IMR-90 (cell line): ENCODE measurements around the gene BCL2. TPM values are rescaled to one million over a fixed set of nuclear protein-coding genes. Genes with fewer than 3 reads are reported as not detected.

Experiments
- ATAC-seq: fragments of 200-7000 bp; cut with Tn5 transposase; 2 replicates; pipeline ENCODE4 v1.9.1; 2020; ENCODE audit warnings: low read depth, mild to moderate bottlenecking, moderate library complexity
- BruUV-seq: library from RNA; stranded (reverse); fragments of 400-500 nt; replicated peaks from 2 replicates; lab custom pipeline; 2021; lab: Mats Ljungman, UMichigan
- CTCF ChIA-PET: fragments of 300-600 bp; formaldehyde crosslinking; extraction: SDS; loops from one replicate; lab custom pipeline; 2021; ENCODE audit warnings: antibody characterized with exemption; lab: Yijun Ruan, JAX
- POLR2A ChIA-PET: fragments of 300-600 bp; sonication (Branson Sonifier 250); formaldehyde crosslinking; loops from one replicate; lab custom pipeline; 2022; ENCODE audit warnings: antibody characterized with exemption; ENCODE audit not compliant: unreplicated experiment; lab: Charles Lee
- DNase-seq: peaks from one replicate; pipeline ENCODE4 v3.0.0; 2013
- H2AFZ ChIP-seq: replicated peaks from 2 replicates; pipeline ENCODE3; 2013; ENCODE audit warnings: low read length, mild to moderate bottlenecking; ENCODE audit not compliant: poor library complexity
- H2AK5ac ChIP-seq: 2 replicates; pipeline ENCODE4 v1.6.1; 2013; ENCODE audit warnings: low read depth, low read length, inconsistent platforms
- H2AK9ac ChIP-seq: replicated peaks from 2 replicates; pipeline ENCODE3; 2013; ENCODE audit warnings: mild to moderate bottlenecking, low read depth, low read length, moderate library complexity; ENCODE audit not compliant: poor library complexity
- H2BK120ac ChIP-seq: 2 replicates; pipeline ENCODE4 v1.6.1; 2013; ENCODE audit warnings: low read depth, low read length, inconsistent platforms
- H2BK15ac ChIP-seq: 3 replicates; pipeline ENCODE4 v1.6.1; 2013; ENCODE audit warnings: low read depth, low read length, inconsistent platforms
- H2BK20ac ChIP-seq: 2 replicates; pipeline ENCODE4 v1.6.1; 2013; ENCODE audit warnings: low read depth, mild to moderate bottlenecking, inconsistent platforms, low read length, moderate library complexity
- H2BK5ac ChIP-seq: 2 replicates; pipeline ENCODE4 v1.6.1; 2013; ENCODE audit warnings: mild to moderate bottlenecking, low read depth, low read length, inconsistent platforms; ENCODE audit not compliant: poor library complexity, severe bottlenecking
- H3K14ac ChIP-seq: replicated peaks from 2 replicates; pipeline ENCODE4 v1.6.1; 2013; ENCODE audit warnings: low read depth, low read length, inconsistent platforms
- H3K18ac ChIP-seq: 2 replicates; pipeline ENCODE4 v1.6.1; 2013; ENCODE audit warnings: low read depth, low read length, control low read depth
- H3K23ac ChIP-seq: 2 replicates; pipeline ENCODE4 v1.6.1; 2013; ENCODE audit warnings: low read depth, low read length, inconsistent platforms
- H3K27ac ChIP-seq: 2 replicates; pipeline ENCODE4 v1.5.1; 2013; ENCODE audit warnings: mild to moderate bottlenecking, control low read depth, low read length; ENCODE audit not compliant: insufficient read depth
- H3K27me3 ChIP-seq: 2 replicates; pipeline ENCODE4 v1.6.1; 2013; ENCODE audit warnings: low read length; ENCODE audit not compliant: control insufficient read depth, insufficient read depth
- H3K36me3 ChIP-seq: 2 replicates; pipeline ENCODE4 v1.6.1; 2013; ENCODE audit warnings: low read length, mixed read lengths; ENCODE audit not compliant: control insufficient read depth, insufficient read depth
- H3K4ac ChIP-seq: 2 replicates; pipeline ENCODE4 v1.6.1; 2013; ENCODE audit warnings: low read depth, low read length, inconsistent platforms
- H3K4me1 ChIP-seq: 2 replicates; pipeline ENCODE4 v1.6.1; 2013; ENCODE audit warnings: low read length, mixed read lengths; ENCODE audit not compliant: control insufficient read depth, insufficient read depth
- H3K4me2 ChIP-seq: 2 replicates; pipeline ENCODE4 v1.6.1; 2013; ENCODE audit warnings: low read depth, mild to moderate bottlenecking, control low read depth, low read length, moderate library complexity
- H3K4me3 ChIP-seq: 2 replicates; pipeline ENCODE4 v1.5.1; 2013; ENCODE audit warnings: low read depth, mild to moderate bottlenecking, control low read depth, low read length, moderate library complexity; ENCODE audit not compliant: insufficient read depth
- H3K56ac ChIP-seq: 2 replicates; pipeline ENCODE4 v1.6.1; 2013; ENCODE audit warnings: low read length, inconsistent platforms; ENCODE audit not compliant: insufficient read depth; ENCODE audit errors: extremely low read depth
- H3K79me1 ChIP-seq, 2 experiments: 2 replicates each; pipeline ENCODE4 v1.6.1; 2013; ENCODE audit warnings: low read length in 2 of 2, inconsistent platforms in 1 of 2, low read depth in 1 of 2
- H3K9ac ChIP-seq: 2 replicates; pipeline ENCODE4 v1.6.1; 2013; ENCODE audit warnings: low read depth, low read length, control low read depth
- H3K9me1 ChIP-seq: 2 replicates; pipeline ENCODE4 v1.6.1; 2013; ENCODE audit warnings: low read length, inconsistent platforms; ENCODE audit not compliant: insufficient read depth
- H3K9me3 ChIP-seq: 2 replicates; pipeline ENCODE4 v1.6.1; 2013; ENCODE audit warnings: low read length; ENCODE audit not compliant: control insufficient read depth, insufficient read depth
- H4K20me1 ChIP-seq: 2 replicates; pipeline ENCODE4 v1.6.1; 2013; ENCODE audit warnings: low read length, inconsistent platforms; ENCODE audit not compliant: insufficient read depth
- H4K5ac ChIP-seq: 2 replicates; pipeline ENCODE4 v1.6.1; 2013; ENCODE audit warnings: mild to moderate bottlenecking, low read depth, low read length, control low read depth
- H4K8ac ChIP-seq, 2 experiments: 2 replicates each; pipeline ENCODE4 v1.6.1; 2013; ENCODE audit warnings: low read depth in 2 of 2, low read length in 2 of 2, control low read depth in 1 of 2, inconsistent platforms in 1 of 2
- H4K91ac ChIP-seq: 2 replicates; pipeline ENCODE4 v1.6.1; 2013; ENCODE audit warnings: low read depth, low read length, inconsistent platforms; ENCODE audit not compliant: insufficient read depth
- BHLHE40 ChIP-seq: fragments of 150-350 bp; IDR thresholded peaks from 2 replicates; pipeline ENCODE4 v1.6.1; 2016; ENCODE audit warnings: mild to moderate bottlenecking, low read depth, low read length
- CEBPB ChIP-seq: IDR thresholded peaks from 2 replicates; pipeline ENCODE4 v1.6.1; 2012; ENCODE audit warnings: low read depth, low read length, improper control_type of control experiment
- CHD1 ChIP-seq: IDR thresholded peaks from 2 replicates; pipeline ENCODE4 v1.6.1; 2012; ENCODE audit warnings: low read depth, low read length, improper control_type of control experiment
- CTCF ChIP-seq: conservative IDR thresholded peaks from 2 replicates; pipeline ENCODE4 v1.5.1; 2012; ENCODE audit warnings: mild to moderate bottlenecking, low read depth, low read length, improper control_type of control experiment
- ELK1 ChIP-seq: fragments of 150-350 bp; IDR thresholded peaks from 2 replicates; pipeline ENCODE4 v1.6.1; 2016; ENCODE audit warnings: low read depth, mild to moderate bottlenecking, low read length, moderate library complexity, borderline replicate concordance
- FOS ChIP-seq: fragments of 150-350 bp; IDR thresholded peaks from 2 replicates; pipeline ENCODE4 v1.6.1; 2016; ENCODE audit warnings: low read depth, low read length
- MAFK ChIP-seq: IDR thresholded peaks from 2 replicates; pipeline ENCODE4 v1.6.1; 2012; ENCODE audit warnings: low read depth, low read length, improper control_type of control experiment
- MAZ ChIP-seq: IDR thresholded peaks from 2 replicates; pipeline ENCODE4 v1.6.1; 2012; ENCODE audit warnings: low read depth, mild to moderate bottlenecking, low read length, improper control_type of control experiment, moderate library complexity, borderline replicate concordance
- MXI1 ChIP-seq: IDR thresholded peaks from 2 replicates; pipeline ENCODE4 v1.6.1; 2012; ENCODE audit warnings: low read depth, mild to moderate bottlenecking, low read length, moderate library complexity, borderline replicate concordance
- NFE2L2 ChIP-seq: fragments of 150-350 bp; IDR thresholded peaks from 2 replicates; pipeline ENCODE4 v1.6.1; 2016; ENCODE audit warnings: low read depth, mild to moderate bottlenecking, low read length
- POLR2A ChIP-seq: IDR thresholded peaks from 2 replicates; pipeline ENCODE4 v1.6.1; 2012; ENCODE audit warnings: mild to moderate bottlenecking, low read depth, low read length
- RAD21 ChIP-seq: IDR thresholded peaks from 2 replicates; pipeline ENCODE4 v1.6.1; 2012; ENCODE audit warnings: low read length, improper control_type of control experiment
- RCOR1 ChIP-seq: IDR thresholded peaks from 2 replicates; pipeline ENCODE4 v1.6.1; 2012; ENCODE audit warnings: mild to moderate bottlenecking, low read length, improper control_type of control experiment; ENCODE audit not compliant: insufficient replicate concordance
- RFX5 ChIP-seq: IDR thresholded peaks from 2 replicates; pipeline ENCODE4 v1.8.0; 2012; ENCODE audit warnings: low read depth, mild to moderate bottlenecking, low read length, moderate library complexity
- SMC3 ChIP-seq: fragments of 150-350 bp; IDR thresholded peaks from 2 replicates; pipeline ENCODE4 v1.6.1; 2016; ENCODE audit warnings: low read depth, mild to moderate bottlenecking, antibody characterized with exemption, low read length, moderate library complexity
- USF2 ChIP-seq: fragments of 150-350 bp; IDR thresholded peaks from 2 replicates; pipeline ENCODE4 v1.6.1; 2017; ENCODE audit warnings: mild to moderate bottlenecking, antibody characterized with exemption, low read length, low read depth
- WGBS, 2 experiments: methylation state at CpG; one replicate each; pipeline versions ENCODE4 v1.1.5 to v1.1.7; 2013; ENCODE audit warnings: missing lambda C conversion rate in 2 of 2; ENCODE audit not compliant: insufficient read length in 1 of 2; ENCODE audit errors: extremely low coverage in 2 of 2; 5-methylcytosine and 5-hydroxymethylcytosine counted together
- dilution Hi-C: fragments of 300-500 bp; cut with HindIII; formaldehyde crosslinking; loops from one replicate; pipeline ENCODE4 v1.14.3; 2018; ENCODE audit warnings: low sequenced_read_pairs; ENCODE audit not compliant: unreplicated experiment
- in situ Hi-C: fragments of 300-500 bp; cut with MboI; formaldehyde crosslinking; loops from 3 replicates; pipeline ENCODE4 v1.14.3; 2019; ENCODE audit warnings: low sequenced_read_pairs, inconsistent platforms, mixed read lengths
- intact Hi-C: fragments of 100-400 bp; cut with micrococcal nuclease; formaldehyde crosslinking; loops from 2 replicates; pipeline ENCODE4 v1.10.0; 2022
- polyA plus RNA-seq, 3 experiments: library from polyadenylated mRNA; depleted of rRNA; stranded (reverse); fragments of >200 nt; gene quantifications; 2 replicates each; pipeline ENCODE4 v1.2.3, GENCODE V29; 2012; ENCODE audit warnings: low replicate concordance in 1 of 3
- total RNA-seq: library from RNA; depleted of rRNA; stranded (reverse); fragments of >200 nt; gene quantifications from 2 replicates; pipeline ENCODE4 v1.2.3, GENCODE V29; 2012

BCL2 gene
- total and polyA plus RNA-seq, 2 of the 4 experiments (the other 2 are of a cell fraction) = 0.24 to 0.54 TPM

- H2AK9ac ChIP-seq = no peak overlapping the region
- no peak overlapping the region for H2BK15ac ChIP-seq
- H3K4ac ChIP-seq = no peak overlapping the region
- no peak overlapping the region for H4K8ac ChIP-seq
- no peak for DNase-seq
- no peak overlapping the region for H3K14ac ChIP-seq
- H3K18ac ChIP-seq = no peak overlapping the region
- H3K27me3 ChIP-seq = peaks cover 2% of the 10 kb centered on the region; the same call in 1 of the 2 replicates
- in situ Hi-C loops = no loop called here
- H3K79me1 ChIP-seq = no peaks in the 10 kb centered on the region
- H2BK120ac ChIP-seq = no peak overlapping the region
- H3K9ac ChIP-seq = no peak overlapping the region
- TF ChIP-seq USF2 (no peak), CHD1 (no peak), CEBPB (no peak), BHLHE40 (no peak), CTCF (no peak), RFX5 (no peak), RCOR1 (no peak), ELK1 (no peak), RAD21 (no peak), MAZ (no peak), SMC3 (no peak), MXI1 (no peak), MAFK (no peak), POLR2A (no peak), NFE2L2 (no peak), FOS (no peak)
- H2BK5ac ChIP-seq = no peak overlapping the region
- CTCF ChIA-PET = no interaction called here
- intact Hi-C loops = no loop called here
- H3K9me1 ChIP-seq = no peaks in the 10 kb centered on the region; the same call in 1 of the 2 replicates
- no peak overlapping the region for H3K27ac ChIP-seq
- WGBS, 2 experiments = 60% methylated on average over 1 of the region's 4 CpGs; no CpG with 5 or more reads in 1 of the 2 experiments
- H3K4me3 ChIP-seq = no peak overlapping the region
- dilution Hi-C loops = no loop called here
- no peak overlapping the region for H2AFZ ChIP-seq
- H2BK20ac ChIP-seq = no peak overlapping the region
- no peak overlapping the region for H3K56ac ChIP-seq
- no peak overlapping the region for H2AK5ac ChIP-seq
- ATAC-seq = no peak
- H3K9me3 ChIP-seq = no peaks in the 10 kb centered on the region
- no peaks in the 10 kb centered on the region for H3K36me3 ChIP-seq
- no peaks in the 10 kb centered on the region for H3K4me1 ChIP-seq
- no peak overlapping the region for H4K91ac ChIP-seq
- no peaks in the 10 kb centered on the region for H4K20me1 ChIP-seq
- POLR2A ChIA-PET = no interaction called here
- H3K4me2 ChIP-seq = no peak overlapping the region
- no TSS peak for BruUV-seq
- no peak overlapping the region for H3K23ac ChIP-seq
- H4K5ac ChIP-seq = no peak overlapping the region
Observed at GRCh38 chr18:63293935-63294334, 25.6 kb downstream of the BCL2 start.
